GM21619 (cell line): ENCODE results near the gene LY86.

Source experiments
- ATAC-seq: cut with Tn5 transposase; IDR thresholded peaks from one replicate; pipeline ENCODE4 v1.9.1; 2021; ENCODE audit not compliant: unreplicated experiment

LY86 gene

GRCh38 chr6:6678811-6679210, 90.3 kb downstream of the LY86 start:
- no peak for ATAC-seq

DNA sequence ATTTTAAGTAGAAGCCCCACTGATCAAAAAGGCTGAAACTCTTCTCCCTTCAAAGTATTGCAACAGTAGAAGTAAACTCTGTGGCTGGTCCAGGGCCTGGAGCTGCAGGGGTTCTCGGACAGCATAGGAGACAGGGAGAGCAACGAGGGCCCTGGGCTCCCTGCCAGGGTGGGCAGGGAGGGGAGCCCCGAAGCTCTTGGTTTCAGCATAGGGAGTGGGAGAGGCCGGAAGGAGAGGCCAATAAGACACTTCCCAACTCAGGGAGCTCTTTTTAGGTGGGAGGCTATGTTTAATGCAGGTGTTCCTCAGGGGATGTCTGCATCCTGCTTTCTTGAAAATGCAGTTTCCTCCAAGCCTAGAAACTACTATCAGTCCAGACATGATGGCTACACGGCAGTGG, 91.1 kb downstream of the LY86 start:
- ATAC-seq, result no peak

GRCh38 chr6:6680526-6680925, 92.0 kb downstream of the LY86 start:
- ATAC-seq, result no peak

GRCh38 chr6:6681075-6681849, 92.7 kb downstream of the LY86 start:
- ATAC-seq, result no peak

DNA sequence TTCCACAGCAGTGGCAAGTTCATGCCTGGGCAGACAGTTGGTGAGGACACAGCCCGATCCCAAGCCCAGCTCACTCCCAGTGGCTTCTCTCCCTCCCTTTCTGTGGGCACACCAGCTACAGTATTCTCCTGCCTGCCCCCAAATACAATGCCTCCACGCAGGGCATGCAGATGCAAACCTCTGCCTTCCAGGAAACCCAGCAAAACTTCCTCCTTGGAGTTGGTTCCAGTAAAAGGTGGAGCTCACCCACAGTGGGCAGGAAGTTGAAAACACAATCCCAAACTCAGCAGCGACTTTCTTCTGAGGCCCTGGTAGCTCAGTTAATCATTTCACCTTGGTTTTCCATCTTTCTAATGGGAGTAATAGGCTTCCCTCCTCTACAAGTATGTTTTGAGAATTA, 93.7 kb downstream of the LY86 start:
- no peak for ATAC-seq

DNA sequence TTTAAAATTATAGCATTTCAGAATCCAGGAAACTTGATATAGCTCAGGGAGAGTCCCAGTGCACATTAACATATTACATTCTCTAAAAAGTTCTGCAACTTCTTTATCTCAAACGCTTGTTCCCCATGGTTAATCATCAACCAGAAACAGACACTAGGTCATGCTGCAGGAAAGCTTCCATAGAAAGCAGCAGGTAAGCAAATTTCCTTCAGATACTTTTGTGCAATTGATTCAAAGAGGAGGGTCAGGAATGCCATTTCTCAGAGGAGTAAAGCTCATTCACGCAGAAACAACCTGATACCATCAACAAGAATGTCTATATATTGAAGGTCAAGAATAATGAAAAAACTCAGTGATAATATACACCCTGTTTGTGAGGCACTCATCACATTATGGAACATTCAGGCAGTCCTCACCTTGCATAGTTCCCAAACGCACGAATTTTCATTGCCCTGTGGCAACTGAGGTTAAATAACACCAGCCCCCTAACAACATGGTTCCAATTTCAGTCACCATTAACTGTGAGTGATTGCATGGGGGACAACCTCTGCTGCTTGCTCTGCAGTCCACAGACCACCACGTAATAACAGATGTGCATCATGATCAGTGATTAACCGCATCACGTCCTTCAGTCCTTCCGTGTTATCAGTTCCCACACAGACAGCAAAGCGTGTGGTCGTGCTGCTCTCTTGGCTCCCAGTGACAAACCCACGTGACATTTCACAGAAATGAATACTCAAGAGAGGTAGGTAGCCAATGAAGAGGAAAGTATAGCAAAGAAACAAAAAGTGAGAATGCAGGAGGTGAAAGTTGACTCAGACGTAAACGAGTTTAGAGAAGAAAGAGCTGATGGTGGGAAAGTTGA, 95.7 kb downstream of the LY86 start:
- ATAC-seq, result peak; percentile 87

DNA sequence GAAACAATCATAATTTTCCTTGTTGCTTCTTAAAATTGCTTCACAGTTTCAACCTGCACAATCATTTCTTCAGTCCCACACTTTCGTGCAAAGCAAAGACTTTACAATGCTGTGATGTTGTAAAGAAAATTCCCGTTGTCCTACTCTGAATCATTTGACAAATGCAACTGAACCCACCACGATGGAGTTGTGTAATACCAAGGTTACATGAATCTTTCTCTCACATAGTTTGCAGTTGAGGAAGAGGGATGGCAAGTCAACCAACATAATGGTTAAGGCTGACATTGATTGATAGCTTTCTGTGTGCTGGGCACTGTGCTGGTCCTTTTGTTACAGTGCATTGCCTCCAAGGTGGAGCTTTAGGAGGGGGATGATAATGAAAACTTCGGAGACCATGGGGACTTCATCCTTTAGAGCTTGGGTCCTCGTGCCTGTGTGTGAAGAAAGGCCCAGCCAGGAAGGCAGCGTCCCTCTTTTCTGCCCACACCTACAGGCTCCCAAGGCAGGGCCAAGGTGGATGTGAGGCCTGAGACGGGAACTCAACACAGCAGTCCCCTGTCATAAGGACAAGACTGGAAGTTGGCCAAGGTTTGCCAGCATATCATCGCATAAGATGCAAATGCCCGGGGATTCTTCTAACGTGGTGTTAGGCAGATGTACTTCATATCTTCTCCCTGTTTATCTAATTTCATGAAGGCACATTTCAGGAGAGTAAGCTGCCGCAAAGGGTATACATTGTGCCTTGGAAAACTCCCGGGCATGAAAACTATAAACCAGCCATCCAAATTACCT, 96.9 kb downstream of the LY86 start:
- no peak for ATAC-seq

DNA sequence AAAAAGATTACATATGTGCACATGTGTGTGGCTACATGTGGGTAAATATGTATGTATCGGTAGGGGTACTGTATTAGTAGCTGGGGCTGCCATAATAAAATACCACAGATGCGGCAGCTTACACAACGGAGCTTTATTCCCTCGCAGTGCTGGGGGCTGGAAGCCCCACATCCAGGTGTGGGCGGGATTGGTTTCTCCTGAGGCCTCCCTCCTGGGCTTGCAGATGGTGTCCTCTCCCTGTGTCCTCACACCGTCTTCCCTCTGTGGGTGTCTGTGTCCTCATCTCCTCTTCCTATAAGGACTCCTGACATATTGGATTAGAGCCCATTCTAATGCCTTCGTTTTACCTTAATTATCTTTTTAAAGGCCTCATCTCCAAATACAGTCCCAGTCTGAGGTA, 97.7 kb downstream of the LY86 start:
- no peak for ATAC-seq

- ATAC-seq, result no peak
Observed at GRCh38 chr6:6686748-6687601, 98.5 kb downstream of the LY86 start.

DNA sequence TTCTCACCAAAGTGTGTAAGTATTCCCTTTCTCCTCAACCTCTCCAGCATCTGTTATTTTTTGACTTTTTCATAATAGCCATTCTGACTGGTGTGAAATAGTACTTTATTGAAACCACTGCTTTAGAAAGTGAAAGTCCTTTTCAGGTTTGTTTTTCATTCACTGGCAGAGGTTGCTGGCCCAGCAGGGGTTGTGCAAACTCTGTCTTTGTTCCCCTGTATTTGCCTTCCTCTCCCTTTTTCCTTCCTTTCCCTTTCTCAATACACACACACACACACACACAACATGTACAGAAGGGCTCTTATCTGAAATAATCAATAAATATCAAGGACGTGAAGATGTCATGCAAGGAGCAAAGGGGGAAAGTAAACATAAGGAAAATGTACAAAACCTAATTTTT, 99.8 kb downstream of the LY86 start:
- no peak for ATAC-seq

GRCh38 chr6:6688951-6689350, 100.4 kb downstream of the LY86 start:
- ATAC-seq, result no peak

DNA sequence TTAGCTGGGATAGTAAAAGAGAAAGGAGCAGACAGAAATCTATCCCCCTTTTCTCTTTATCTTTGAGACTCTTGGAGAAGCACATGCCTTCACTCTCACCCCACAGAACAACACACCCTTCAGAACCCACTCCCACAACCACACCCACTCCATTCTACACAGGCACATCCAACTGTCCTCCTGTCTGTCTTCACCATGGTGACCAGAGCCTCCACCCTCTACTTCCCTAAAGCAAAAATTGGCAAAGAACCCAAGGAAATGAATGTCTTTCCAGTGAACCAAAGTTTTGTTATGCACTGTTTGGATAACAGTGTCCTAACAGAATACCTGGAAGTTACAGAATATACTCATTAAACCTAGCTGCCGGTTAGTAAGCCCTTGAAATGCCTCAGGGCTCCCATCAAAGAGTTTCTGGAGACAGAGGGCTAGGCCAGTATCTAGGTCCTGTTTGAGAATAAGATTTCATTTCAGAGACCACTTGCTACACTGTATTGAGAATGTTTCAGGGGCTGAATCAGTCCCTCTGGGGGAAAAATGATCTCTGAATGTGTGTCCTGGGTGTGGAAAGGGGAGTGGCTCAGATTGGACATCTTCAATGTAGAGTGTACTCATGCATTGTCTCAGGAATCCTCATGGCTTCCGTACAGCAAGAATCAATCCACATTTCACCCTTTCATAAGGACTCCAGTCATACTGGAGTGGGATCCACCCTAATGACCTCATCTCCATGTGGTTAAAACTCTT, 101.1 kb downstream of the LY86 start:
- no peak for ATAC-seq

- ATAC-seq, result no peak
Observed at GRCh38 chr6:6690144-6690483, 101.6 kb downstream of the LY86 start.

GRCh38 chr6:6694368-6694780, 105.9 kb downstream of the LY86 start:
- no peak for ATAC-seq

DNA sequence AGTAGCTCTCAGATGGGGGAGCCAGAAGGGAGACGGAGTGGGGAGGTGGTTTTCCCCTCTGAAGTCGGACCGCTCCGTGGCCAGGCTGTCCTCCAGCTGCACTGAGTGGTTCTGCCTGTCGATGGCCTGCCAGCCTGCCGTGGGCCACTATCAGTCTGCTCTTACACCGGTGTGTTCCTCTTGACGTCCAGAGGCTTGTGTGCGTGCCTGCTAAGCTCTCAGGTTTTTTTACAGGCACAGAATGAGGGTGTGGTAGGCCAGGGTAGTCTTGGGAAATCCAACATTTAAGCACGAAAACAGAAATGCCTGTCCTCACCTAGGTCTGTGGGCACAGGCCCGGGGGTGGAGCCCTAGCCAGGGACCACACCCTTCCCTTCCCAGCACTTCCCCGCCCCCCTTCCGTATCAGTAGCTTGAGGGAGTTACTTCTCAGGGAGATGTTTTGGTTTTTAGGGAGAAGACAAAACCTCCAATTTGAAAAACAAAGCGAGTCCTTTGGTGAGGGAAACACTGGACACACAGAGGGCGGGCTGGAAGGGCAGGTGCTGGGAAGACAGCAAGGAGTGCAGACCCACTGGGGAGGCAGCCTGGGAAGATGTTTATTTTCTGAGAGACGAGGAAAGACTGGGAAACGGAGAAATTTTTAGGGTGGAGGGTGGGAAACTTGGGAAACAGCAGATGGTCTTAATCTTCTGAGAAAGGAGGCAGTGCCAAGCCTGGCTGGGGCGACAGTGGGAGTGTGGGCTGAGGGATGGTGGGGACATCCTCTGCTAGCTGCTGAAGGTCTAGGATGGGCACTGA, 106.5 kb downstream of the LY86 start:
- no peak for ATAC-seq

DNA sequence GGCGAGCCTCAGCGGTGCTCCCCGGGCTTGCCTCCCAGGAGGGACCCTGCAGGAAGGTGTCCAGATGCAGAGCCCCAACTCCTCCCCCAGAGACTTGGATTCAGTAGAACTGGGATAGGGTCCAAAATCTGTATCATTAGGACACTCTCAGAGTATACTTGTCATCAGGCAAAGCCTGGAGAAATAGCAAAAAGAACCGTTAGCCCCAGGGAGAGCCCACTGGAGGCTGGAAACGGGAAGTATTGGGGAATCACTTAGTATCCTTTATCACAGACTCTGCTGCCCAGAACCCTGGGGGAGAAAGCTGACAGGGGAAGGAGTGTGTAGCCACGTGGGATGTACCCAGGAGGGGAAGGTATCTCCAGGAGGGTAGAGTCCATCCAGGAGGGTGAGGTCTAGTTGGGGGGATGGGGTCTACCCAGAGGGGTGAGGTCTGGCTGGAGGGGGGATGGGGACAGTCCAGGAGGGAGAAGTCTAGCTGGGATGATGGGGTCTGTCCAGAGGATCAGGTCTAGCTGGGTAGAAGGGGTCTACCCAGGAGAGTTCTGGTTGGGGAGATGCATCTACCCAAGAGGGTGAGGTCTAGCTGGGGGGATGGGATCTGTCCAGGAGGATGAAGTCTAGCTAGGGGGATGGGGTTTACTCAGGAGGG, 107.2 kb downstream of the LY86 start:
- ATAC-seq, result no peak

GRCh38 chr6:6696867-6697531, 108.5 kb downstream of the LY86 start:
- ATAC-seq, result no peak

GRCh38 chr6:6697620-6698019, 109.1 kb downstream of the LY86 start:
- ATAC-seq, result no peak
